Common myeloid progenitor, CD34-positive (primary cell): ENCODE measurements around the gene MEGF10.
"Not testable (repeated sequence)": the region's sequence is repeated elsewhere in the genome, so short reads cannot be mapped to it uniquely, and the experiment has no call there.

Experiments
- CTCF ChIA-PET: fragments of 350-600 bp; sonication (Branson Sonifier 250); formaldehyde crosslinking; loops from one replicate; lab custom pipeline; 2021; ENCODE audit warnings: antibody characterized with exemption; lab: Charles Lee
- POLR2A ChIA-PET: fragments of 350-600 bp; sonication (Branson Sonifier 250); formaldehyde crosslinking; loops from one replicate; lab custom pipeline; 2021; ENCODE audit warnings: antibody characterized with exemption; lab: Charles Lee
- DNase-seq, 3 donors: peaks; one replicate each; pipeline versions ENCODE4 v3.0.0 to v3.0.0-alpha.2; 2013
- H3K27ac ChIP-seq, 2 experiments: 1 replicate in 1 of 2; 2 replicates in 1 of 2; pipeline ENCODE4 v1.7.0; 2013; ENCODE audit warnings: inconsistent platforms in 2 of 2, low read length in 2 of 2, mild to moderate bottlenecking in 2 of 2, low read depth in 1 of 2, moderate library complexity in 1 of 2; ENCODE audit not compliant: severe bottlenecking in 2 of 2, insufficient read depth in 1 of 2, poor library complexity in 1 of 2
- H3K27me3 ChIP-seq, 5 experiments: replicated peaks in 2 of 5; 1 replicate in 3 of 5; 2 replicates in 2 of 5; pipeline versions ENCODE4 v1.6.1 to v1.7.0; 2013; ENCODE audit warnings: low read length in 4 of 5, mild to moderate bottlenecking in 2 of 5, moderate library complexity in 2 of 5, inconsistent platforms in 1 of 5; ENCODE audit not compliant: insufficient read depth in 5 of 5, control insufficient read depth in 4 of 5
- H3K36me3 ChIP-seq, 4 experiments: 1 replicate in 2 of 4; 2 replicates in 2 of 4; pipeline versions ENCODE4 v1.6.1 to v1.7.0; 2013; ENCODE audit warnings: low read length in 3 of 4, control low read depth in 1 of 4, mild to moderate bottlenecking in 1 of 4; ENCODE audit not compliant: control insufficient read depth in 4 of 4, insufficient read depth in 4 of 4
- H3K4me1 ChIP-seq, 4 experiments: 1 replicate in 3 of 4; 2 replicates in 1 of 4; pipeline versions ENCODE4 v1.6.1 to v1.7.1; 2013; ENCODE audit warnings: low read length in 3 of 4, mild to moderate bottlenecking in 3 of 4, control low read depth in 1 of 4, inconsistent platforms in 1 of 4, moderate library complexity in 1 of 4; ENCODE audit not compliant: control insufficient read depth in 4 of 4, insufficient read depth in 4 of 4; ENCODE audit errors: control extremely low read depth in 1 of 4
- H3K4me3 ChIP-seq, 7 experiments: 1 replicate in 4 of 7; 2 replicates in 3 of 7; pipeline versions ENCODE4 v1.5.1 to v1.7.0; 2013; ENCODE audit warnings: mild to moderate bottlenecking in 7 of 7, low read length in 6 of 7, moderate library complexity in 6 of 7, inconsistent platforms in 2 of 7, low read depth in 2 of 7, control low read depth in 1 of 7; ENCODE audit not compliant: insufficient read depth in 4 of 7, control insufficient read depth in 1 of 7; ENCODE audit errors: extremely low read depth in 1 of 7
- H3K9me3 ChIP-seq, 5 experiments: 1 replicate in 4 of 5; 2 replicates in 1 of 5; pipeline versions ENCODE4 v1.6.1 to v1.7.1; 2013; ENCODE audit warnings: low read length in 4 of 5, mild to moderate bottlenecking in 2 of 5, inconsistent platforms in 1 of 5, low read depth in 1 of 5, moderate library complexity in 1 of 5; ENCODE audit not compliant: control insufficient read depth in 4 of 5, insufficient read depth in 2 of 5; ENCODE audit errors: control extremely low read depth in 1 of 5
- WGBS: methylation state at CpG from one replicate; pipeline ENCODE4 v1.1.5; 2013; ENCODE audit not compliant: insufficient coverage; 5-methylcytosine and 5-hydroxymethylcytosine counted together

MEGF10 gene

GRCh38 chr5:127268342-127268741 lies 22.3 kb upstream of the MEGF10 start:
- CTCF ChIA-PET, H3K36me3 ChIP-seq, DNase-seq, H3K9me3 ChIP-seq, H3K27ac ChIP-seq, POLR2A ChIA-PET, H3K4me1 ChIP-seq, H3K4me3 ChIP-seq, H3K27me3 ChIP-seq: not testable (repeated sequence)
- WGBS = 82% methylated on average over 7 of the region's 9 CpGs

- H3K4me3 ChIP-seq, H3K36me3 ChIP-seq, H3K27me3 ChIP-seq, H3K9me3 ChIP-seq, DNase-seq, H3K27ac ChIP-seq, CTCF ChIA-PET, H3K4me1 ChIP-seq, POLR2A ChIA-PET: not testable (repeated sequence)
- WGBS = no CpG with 5 or more reads among the region's 4 CpGs
Observed at GRCh38 chr5:127270713-127271112, 19.9 kb upstream of the MEGF10 start.

- Histone ChIP-seq H3K4me3 (no peak overlapping the region), H3K27ac (no peak overlapping the region), H3K36me3 (no peaks in the 10 kb centered on the region), H3K9me3 (peaks cover 0 to 3% (median 0%) of the 10 kb centered on the region in 5 experiments), H3K27me3 (peaks cover 0 to 5% (median 2%) of the 10 kb centered on the region in 5 experiments), H3K4me1 (no peaks in the 10 kb centered on the region)
- DNase-seq = no peak
- ChIA-PET POLR2A (no interaction called here), CTCF (no interaction called here)
- no CpG with 5 or more reads among the region's 2 CpGs for WGBS
Observed at GRCh38 chr5:127275641-127276193, 14.9 kb upstream of the MEGF10 start.

- ChIA-PET POLR2A (no interaction called here), CTCF (no interaction called here)
- 92% methylated on average over 11 of the region's 11 CpGs for WGBS
- DNase-seq = no peak
- H3K27me3 ChIP-seq = peaks cover 0 to 5% (median 2%) of the 10 kb centered on the region in 5 experiments
- no peaks in the 10 kb centered on the region for H3K4me1 ChIP-seq
- no peaks in the 10 kb centered on the region for H3K36me3 ChIP-seq
- no peaks in the 10 kb centered on the region for H3K9me3 ChIP-seq
- H3K27ac ChIP-seq = no peak overlapping the region
- H3K4me3 ChIP-seq = no peak overlapping the region
Observed at GRCh38 chr5:127280491-127281220, 9.9 kb upstream of the MEGF10 start.

GRCh38 chr5:127281609-127282008 lies 9.0 kb upstream of the MEGF10 start:
- no peaks in the 10 kb centered on the region for H3K9me3 ChIP-seq
- no peak overlapping the region for H3K4me3 ChIP-seq
- no peaks in the 10 kb centered on the region for H3K4me1 ChIP-seq
- DNase-seq = no peak
- no peak overlapping the region for H3K27ac ChIP-seq
- peaks cover 0 to 5% (median 2%) of the 10 kb centered on the region in 5 experiments for H3K27me3 ChIP-seq
- H3K36me3 ChIP-seq = no peaks in the 10 kb centered on the region
- WGBS = 100% methylated on average over 3 of the region's 4 CpGs
- ChIA-PET POLR2A (no interaction called here), CTCF (no interaction called here)

- Histone ChIP-seq H3K36me3 (no peaks in the 10 kb centered on the region), H3K27me3 (peaks cover 13 to 31% (median 17%) of the 10 kb centered on the region in 5 experiments), H3K9me3 (peaks cover 0 to 3% (median 0%) of the 10 kb centered on the region in 5 experiments), H3K27ac (no peak overlapping the region), H3K4me3 (no peak overlapping the region), H3K4me1 (peaks cover 0 to 12% (median 11%) of the 10 kb centered on the region in 4 experiments)
- POLR2A ChIA-PET = no interaction called here
- WGBS = 100% methylated on average over 1 of the region's 1 CpG
- no peak for DNase-seq
- CTCF ChIA-PET = interaction anchor here (1.0 to 3.1 kb wide), 10 partner anchors 27 to 210 kb away, joined by 3 to 21 read pairs (median 4); no protein-coding TSS in a partner anchor
Observed at GRCh38 chr5:127288676-127289075, 1.9 kb upstream of the MEGF10 start.
